G401.6 (cell line): ENCODE results near the gene RASSF3.
"Not testable (repeated sequence)": the region's sequence is repeated elsewhere in the genome, so short reads cannot be mapped to it uniquely, and the experiment has no call there.

ENCODE experiments used
- FAIRE-seq: peaks from 2 replicates; lab custom pipeline; 2012; peaks lifted over from hg19 to GRCh38; lab: Jason Lieb, UNC

Gene RASSF3

GRCh38 chr12:64671681-64672080 is 61.4 kb downstream of the RASSF3 start:
- no peak for FAIRE-seq

DNA sequence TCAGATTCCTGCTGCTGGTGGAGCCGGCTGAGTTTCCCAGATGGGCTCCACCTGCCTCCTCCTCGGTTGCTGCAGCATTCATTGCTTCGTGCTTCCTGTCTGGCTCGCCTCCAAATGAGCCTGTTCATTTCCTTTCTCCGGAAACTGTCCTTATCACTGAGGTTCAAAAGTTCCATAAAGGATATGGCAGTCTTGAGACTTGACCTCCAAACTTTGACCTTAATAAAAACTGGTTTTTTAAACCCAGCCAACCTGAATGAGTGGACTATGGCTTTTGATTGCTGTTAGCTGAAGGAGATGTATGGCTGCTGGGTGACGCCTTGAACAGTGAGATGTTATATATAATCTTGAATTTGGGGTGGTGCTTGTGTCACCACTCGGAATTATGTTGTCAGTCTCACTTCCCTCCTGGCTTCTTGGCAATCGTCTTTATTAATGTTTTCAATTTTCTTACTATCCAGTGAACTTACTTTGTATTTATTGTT is 62.7 kb downstream of the RASSF3 start:
- no peak for FAIRE-seq

GRCh38 chr12:64673490-64674169 is 63.3 kb downstream of the RASSF3 start:
- no peak for FAIRE-seq

- FAIRE-seq: no peak
These were observed 64.2 kb downstream of the RASSF3 start for GRCh38 chr12:64674367-64674922.

DNA sequence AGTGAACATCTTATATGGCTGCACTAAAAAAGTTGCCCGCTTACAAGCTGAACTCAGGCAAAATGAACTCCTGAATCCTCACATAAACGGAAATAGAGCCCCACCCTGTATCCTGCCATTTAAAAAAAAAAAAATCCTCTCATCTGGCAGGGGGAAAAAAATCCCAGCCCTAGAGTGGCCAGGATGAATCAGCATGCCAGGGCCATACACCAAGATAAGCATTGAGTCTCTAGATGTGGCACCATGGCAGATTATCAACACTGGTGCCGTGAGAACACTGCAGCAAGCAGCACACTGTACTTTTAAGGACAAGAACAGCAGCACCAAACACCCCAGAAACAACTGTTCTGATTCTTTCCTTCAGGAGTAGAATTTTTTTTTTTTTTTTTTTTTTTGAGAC is 65.5 kb downstream of the RASSF3 start:
- no peak for FAIRE-seq

- FAIRE-seq: no peak
These were observed 68.0 kb downstream of the RASSF3 start for GRCh38 chr12:64678248-64678647.

- no peak for FAIRE-seq
These were observed 68.5 kb downstream of the RASSF3 start for GRCh38 chr12:64678835-64679234.

DNA sequence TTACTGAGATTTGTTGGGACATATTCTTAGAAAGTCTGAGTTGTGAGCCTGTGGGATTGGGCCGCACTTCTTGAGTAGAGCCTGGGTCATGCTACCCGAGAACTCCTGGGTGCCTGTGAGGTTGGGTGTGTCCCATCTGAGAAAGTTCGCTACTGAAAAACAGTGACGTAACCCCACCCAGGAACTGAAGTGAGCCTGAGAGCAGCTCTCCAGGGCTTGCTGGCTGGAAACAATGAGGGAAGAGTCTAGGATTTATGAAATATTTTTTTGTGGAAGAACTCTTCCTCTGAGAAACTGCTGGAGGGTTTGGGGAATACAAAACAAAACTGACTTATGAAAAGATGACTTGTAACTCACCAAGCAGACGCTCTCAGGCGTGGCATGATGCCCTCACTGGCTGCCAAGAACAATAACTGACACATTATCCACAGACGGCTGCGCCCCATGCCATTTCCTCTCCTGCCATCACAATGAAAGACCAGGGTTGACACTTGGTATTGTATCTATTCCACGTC is 69.2 kb downstream of the RASSF3 start:
- FAIRE-seq: no peak

GRCh38 chr12:64680235-64680634 is 69.9 kb downstream of the RASSF3 start:
- FAIRE-seq: no peak

DNA sequence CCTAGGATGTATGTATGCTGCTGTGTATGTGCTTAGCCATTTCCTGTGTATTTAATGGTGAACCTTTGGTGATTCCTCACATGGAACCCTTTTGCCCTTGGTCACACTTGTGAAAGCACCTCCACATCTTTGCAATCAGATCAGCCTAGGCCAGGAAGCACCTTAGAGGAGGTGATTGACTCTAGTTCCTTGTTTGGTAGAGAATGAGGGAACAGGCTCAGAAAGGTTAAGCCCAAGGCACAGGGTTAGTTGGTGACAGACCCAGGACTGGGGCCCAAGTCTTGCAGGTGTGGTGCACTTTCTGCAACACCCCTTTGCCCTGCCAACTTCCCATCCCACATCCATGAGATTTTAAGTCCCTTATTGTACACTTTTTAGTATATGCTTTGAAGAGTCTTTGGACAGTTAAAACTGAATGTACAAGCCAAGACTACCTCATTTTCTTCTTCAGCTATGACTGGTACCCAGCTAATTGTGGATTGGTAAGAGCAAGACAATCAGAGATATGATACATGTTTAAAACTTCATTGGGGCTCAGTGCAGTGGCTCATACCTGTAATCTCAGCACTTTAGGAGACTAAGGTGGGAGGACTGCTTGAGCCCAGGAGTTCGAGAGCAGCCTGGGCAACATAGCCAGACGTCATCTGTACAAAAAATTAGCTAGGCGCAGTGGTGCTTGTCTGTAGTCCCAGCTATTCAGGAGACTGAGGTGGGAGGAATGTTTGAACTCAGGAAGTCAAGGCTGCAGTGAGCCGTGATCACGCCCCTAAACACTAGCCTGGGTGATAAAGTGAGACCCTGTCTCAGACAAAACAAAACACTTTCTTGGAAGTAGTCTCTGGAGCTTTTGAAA is 71.1 kb downstream of the RASSF3 start:
- FAIRE-seq: no peak

GRCh38 chr12:64682572-64683277 is 72.4 kb downstream of the RASSF3 start:
- FAIRE-seq: no peak

GRCh38 chr12:64683816-64684543 is 73.7 kb downstream of the RASSF3 start:
- no peak for FAIRE-seq

DNA sequence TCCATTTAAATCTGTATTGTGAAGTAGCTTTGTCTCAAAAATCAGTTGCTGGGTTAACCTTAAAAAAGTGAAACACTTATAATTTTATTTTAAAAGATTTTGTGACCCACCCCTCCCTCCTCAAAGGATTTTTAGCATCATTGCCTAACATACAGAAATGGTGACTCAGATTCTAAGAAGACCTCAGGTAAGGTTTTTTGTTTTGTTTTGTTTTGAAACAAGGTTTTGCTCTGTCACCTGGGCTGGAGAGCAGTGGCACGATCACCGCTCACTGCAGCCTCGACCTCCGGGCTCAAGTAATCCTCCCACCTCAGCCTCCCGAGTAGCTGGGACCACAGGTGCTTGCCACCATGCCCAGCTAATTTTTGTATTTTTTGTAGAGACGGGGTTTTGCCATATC is 74.8 kb downstream of the RASSF3 start:
- FAIRE-seq: no peak

DNA sequence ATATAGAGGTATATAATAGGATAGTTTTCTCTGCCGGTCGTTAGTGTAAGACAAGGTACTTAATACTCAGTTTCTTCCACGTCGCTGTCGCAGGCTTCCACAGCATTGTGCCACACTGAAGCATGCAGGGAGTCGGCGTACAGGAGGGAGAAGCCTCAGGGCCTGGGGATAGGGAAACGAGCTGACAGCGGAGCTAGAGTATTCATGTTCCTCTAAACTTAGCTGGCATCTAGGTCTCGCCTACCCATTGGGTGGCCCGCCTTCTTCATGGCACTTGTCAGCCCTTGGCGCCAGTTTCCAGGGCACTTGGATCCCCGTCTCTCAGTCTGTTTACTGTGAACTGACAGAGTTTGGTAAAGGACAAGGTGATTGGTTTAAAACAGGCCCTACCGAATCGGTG is 75.3 kb downstream of the RASSF3 start:
- FAIRE-seq: no peak

- no peak for FAIRE-seq
These were observed 77.5 kb downstream of the RASSF3 start for GRCh38 chr12:64687816-64688215.

DNA sequence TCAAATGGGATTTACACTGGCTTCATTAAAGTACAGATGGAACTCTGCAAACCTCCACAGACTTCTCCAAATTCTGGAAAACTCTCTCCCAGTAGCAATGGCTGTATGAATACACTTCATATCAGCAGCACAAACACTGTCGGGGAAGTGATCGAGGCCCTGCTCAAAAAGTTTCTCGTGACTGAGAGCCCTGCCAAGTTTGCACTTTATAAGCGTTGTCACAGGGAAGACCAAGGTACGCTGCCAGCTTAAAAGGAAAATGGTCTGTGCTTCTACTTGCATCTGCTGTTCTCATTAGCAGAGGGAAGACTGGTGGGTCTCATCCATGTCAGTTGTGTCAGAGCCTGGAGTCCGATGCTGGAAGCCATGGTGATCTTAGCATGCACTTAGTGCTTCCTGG is 77.9 kb downstream of the RASSF3 start:
- FAIRE-seq: no peak

GRCh38 chr12:64688715-64689114 is 78.4 kb downstream of the RASSF3 start:
- no peak for FAIRE-seq

- not testable (repeated sequence) for FAIRE-seq
These were observed 79.9 kb downstream of the RASSF3 start for GRCh38 chr12:64690236-64690635.

- FAIRE-seq: no peak
These were observed 81.0 kb downstream of the RASSF3 start for GRCh38 chr12:64691227-64691794.

- no peak for FAIRE-seq
These were observed 81.7 kb downstream of the RASSF3 start for GRCh38 chr12:64691795-64692583.
